Non-pigmented ciliary epithelial cell (primary cell): ENCODE measurements around the gene CCDC71.

Source experiments
- DNase-seq: peaks from one replicate; pipeline ENCODE4 v3.0.0-alpha.2; 2010; ENCODE audit warnings: low read depth

Gene CCDC71

DNA sequence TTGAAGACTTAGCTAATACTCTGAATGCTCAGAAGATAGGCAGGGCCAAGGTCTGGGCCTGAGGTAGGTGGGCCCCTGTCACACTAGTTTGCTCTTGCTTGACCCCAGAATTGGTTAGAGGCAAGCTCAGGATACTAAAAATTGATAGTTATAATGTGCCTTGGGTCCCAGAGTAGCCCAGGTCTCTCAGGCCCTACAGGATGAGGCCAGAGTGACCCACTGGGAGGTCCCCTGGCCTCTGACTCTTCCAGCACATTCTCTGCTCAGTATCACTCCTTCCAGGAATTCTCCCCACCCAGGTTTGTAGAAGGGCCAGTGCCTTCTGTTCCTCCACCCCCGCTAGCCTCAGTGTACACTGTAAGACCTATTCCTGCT, 4.6 kb upstream of the CCDC71 start:
- DNase-seq: no peak

DNA sequence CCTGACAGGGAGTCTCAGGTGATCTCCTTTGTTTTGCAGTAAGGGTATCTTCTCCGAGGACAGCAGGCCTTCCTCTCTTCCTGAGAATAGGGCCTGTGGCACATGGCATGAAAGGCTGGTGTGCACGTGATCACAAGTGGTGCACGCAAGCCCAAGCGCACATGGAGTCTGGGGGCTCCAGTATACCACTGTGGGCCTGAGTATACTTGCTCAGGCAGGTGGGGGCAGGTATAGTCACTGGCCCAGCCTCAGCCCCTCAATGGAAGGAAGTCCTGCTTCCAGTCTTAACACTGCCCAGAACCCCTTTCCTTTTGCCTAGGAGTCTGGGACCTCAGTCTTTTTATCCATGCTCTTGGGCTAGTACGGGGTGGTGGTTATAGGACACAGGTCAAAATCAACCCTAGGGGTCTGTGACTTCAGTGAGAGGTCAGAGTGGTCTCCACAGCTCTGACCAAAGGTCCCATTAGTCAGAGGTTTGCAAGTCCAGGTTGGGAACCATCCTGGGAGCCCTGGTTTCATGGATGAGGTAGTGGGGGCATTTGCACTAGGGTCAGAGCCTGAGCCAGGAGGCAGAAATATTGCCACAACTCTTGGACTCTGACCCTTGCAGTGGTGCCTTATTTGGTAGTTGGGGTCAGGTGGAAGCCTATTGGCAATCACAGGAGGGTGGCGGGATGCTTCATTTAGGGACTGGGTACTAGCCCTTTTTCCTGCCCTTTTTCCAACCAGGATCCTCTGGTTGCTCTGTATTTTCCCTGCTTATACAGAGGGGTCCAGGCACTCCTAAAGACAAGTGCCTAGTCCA, 823 bp upstream of the CCDC71 start:
- DNase-seq: no peak

DNA sequence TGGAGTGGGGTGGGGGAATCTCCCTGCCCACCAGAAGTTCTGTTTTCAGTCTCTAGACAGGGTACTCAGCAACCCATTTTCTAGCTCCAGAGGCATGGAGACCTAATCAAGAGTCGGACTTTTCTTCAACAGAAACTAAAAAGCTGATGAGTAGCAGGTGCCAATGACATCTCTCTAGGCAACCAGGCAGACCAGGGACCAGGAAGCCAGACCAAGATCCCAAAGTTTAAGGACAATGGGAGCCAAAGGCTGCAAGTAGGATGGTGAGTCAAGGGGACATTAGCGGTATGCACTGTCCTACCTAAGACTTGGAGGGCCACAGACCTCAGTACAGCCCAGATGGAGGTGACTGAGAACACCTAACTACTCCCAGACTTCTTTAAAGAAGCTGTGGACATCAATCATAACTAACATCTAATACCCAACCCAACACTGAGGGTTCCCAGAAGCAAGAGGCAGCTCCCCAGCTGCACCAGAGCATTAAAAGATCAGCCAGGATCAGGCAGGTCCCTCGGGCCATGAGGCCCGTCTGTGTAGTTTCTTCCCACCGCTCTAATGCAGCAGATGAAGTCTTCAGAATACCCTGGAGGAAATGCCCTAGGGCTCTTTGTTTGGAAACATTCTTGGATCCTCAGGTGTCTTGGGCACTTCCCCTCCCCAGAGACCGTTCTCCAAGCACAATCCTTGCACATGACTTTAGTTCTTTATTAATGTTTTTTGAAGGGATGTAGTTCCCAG, 979 bp downstream of the CCDC71 start:
- DNase-seq: no peak

DNA sequence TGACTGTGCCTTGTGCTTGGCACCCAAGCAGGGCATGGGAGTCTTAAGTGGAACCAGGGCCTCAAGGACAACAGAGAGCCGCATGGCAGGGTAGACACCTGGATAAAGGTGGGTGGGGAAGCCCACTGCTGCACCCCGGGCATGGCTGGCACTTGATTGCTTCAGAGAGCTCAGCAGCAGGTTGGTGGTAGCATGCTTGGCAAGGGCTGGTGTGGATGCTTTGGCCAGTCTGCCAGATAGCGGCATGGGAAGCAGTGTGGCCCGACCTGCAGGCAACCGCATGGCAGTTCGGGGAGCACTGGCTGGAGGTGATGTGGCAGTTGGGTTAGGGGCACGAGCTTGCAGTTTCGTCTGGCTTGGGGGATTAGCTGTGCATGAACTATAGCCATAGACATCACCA, 2.5 kb downstream of the CCDC71 start:
- DNase-seq: no peak

DNA sequence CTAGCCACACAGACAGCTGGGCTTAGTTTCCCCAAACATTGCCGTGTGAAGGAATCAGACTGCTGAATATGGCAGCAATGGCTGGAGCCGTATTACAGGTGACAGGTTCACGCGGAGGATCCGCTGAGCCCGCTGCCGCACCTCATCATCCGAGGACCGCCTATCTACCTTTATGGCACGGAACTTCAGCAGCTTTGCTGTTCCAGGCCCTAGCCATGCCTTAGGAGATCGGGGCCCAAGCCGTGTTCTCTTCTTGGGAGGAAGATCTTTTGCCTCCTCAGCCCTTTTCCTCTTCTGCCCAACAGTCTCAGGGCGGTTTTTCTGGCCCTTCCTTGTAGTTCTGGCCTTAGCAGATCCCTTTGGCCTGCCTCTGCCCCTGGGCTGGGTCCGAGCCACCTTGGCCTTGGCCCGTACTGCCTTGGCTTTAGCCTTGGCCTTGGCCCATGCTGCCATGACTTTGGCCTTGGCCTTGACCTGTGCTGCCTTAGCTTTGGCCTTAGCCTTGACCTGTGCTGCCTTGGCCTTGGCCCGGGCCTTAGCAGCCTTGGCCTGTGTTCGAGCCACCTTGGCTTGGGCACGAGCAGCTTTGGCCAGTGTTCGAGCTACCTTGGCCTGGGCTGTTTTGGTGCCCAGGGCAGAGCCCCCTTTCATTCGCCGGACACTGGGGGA, 3.2 kb downstream of the CCDC71 start:
- DNase-seq: no peak

DNA sequence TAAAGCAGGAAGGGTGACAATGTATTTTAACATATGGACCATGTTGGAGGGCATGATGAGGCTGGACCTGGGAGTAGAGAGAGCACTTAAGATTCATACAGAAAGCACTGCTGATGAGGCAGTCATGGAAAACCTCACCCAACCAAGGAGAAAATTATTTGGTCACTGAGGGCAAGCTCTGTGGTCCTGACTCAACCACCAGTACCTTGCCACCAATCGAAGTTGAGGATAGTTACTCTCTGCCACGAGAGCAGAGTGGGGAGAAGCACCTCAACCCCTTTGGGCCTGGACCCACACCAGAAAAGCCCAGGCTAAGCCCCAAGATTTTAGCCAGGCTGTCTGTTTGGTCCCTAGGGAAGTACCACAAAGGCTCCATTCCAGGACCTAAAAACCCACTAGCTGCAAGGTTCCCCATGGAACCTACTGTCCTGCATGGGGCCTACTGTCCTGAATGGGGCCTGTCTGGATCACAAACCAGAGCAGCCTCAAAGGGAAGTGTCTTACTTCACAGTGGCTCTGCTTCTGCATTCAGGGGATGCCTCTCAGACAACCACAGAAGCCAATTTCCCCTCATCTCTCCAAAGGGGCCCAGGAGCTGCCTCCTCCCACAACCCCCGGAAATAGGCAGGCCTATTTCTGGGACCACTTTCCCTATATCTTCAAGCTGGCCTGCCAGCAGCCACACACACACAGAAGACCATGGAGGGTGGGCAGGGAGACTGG, 4.2 kb downstream of the CCDC71 start:
- no peak for DNase-seq

DNA sequence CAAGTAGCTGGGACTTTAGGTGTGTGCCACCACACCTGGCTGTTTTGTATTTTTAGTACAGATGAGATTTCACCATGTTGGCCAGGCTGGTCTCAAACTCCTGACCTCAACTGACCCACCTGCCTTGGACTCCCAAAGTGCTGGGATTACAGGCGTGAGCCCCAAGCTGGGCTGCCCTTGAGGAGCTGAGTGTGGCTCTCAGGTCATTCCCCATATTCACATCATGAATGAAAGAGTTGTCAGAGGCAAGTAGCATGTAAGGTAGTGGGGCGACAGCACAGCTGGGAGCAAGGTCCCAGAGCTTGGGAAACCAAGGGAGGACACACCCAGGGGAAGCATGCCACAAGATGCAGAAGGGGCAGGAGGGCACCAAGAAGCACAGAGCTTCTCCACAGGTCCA, 4.9 kb downstream of the CCDC71 start:
- DNase-seq: no peak

DNA sequence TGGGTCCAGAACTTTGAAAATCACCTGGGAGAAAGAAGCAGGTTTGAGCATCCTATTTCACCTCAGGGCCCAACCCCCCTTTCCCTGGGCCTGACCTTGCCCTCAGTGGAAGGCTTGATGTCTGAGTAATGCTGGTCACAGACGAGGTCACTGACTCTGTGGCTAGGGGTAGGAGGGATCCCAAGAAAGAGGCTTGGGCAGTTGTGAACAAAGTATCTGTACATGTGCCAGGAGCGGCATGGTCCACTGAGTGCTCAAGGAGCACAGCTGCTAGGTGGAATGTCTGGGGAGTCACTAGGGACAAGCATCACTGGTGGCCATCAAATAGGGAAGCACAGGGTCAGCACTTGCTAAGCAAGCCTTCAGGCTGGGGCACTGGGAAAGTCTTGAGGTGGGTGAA, 7.3 kb downstream of the CCDC71 start:
- DNase-seq: no peak

DNA sequence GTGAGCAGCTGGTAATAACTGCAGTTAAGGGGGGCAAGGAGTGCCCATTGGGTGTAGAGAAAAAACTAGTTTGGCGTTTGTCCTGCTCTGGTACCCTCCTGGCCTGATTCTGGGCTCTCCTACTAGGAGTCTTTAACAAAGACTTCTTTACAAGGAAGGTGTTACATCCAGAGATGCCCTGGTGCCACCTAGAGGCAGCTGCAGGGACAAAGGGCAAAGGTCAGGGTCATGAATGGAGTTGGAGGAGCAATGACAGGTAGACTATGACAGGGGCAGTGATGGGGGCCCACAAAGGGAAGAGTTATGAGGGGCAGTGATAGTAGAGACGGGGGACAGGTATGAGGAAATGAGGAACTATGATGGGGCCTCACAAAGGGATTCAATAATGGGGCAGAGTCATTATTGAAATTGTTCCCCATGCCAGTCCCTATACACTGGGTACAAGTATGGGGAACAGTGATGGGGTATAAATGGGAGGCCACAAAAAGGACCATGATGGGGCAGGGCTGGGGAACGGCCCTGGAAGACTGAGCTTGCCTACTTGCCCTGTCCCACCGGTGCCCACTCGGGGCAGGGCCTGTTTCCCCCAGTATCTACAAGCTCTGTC, 7.9 kb downstream of the CCDC71 start:
- DNase-seq: no peak

DNA sequence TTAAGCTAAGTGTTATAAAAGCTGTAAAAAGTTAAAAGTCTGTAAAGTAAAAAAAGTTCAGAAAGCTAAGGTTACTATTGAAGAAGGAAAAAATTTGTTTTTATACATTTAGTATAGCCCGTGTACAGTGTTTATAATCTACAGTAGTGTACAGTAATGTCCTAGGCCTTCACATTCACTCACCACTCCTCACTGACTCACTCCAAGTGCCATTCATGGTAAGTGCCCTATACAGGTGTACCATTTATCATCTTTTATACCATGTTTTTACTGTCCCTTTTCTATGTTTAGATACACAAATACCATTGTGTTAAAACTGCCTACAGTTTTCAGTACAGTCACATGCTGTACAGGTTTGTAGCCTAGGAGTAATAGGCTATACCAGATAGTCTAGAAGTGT, 8.8 kb downstream of the CCDC71 start:
- no peak for DNase-seq

DNA sequence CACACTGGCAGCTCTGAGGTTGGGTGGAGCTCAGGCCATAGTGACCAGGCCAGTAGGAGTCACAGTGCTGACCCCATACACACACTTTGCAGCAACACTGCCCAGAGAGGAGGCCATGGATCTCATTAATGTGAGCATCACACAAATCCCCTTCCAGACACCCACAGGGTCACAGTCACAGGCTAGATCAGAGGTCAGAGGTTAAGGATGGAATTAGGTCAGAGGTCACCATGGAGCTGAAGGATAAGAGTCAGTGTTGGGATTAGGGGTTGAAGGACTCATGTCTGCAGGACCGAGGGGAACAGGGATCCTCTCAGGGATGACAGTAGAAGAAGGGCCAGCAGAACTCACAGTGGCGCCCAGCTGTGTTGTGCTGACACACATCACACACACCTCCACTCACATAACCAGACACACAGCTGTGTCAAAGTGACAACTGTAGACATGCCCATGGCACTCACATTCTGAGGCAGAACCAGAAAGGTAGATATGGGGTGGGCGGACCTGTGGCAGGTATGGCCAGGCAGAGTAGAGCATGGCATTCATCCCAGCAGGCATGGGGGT, 12.7 kb downstream of the CCDC71 start:
- no peak for DNase-seq

DNA sequence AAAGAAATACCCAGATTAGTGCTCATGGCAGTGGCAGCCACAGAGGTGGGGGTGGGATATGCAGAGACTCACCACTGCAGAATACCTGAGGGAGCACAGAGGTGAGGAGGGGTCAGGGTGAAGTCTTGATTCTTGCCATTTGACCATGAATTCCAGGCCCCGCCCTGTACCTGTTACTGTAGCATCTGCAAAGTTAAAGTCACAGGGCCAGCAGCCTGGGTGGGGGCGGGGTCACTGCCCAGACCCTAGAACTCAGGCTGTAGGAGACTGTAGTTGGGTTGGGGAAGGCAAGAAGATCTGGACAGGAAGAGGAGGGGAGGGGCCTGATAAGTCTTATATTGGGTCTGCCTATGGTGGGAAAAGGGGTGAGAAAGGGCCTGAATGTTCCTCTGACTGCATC, 14.5 kb downstream of the CCDC71 start:
- no peak for DNase-seq

DNA sequence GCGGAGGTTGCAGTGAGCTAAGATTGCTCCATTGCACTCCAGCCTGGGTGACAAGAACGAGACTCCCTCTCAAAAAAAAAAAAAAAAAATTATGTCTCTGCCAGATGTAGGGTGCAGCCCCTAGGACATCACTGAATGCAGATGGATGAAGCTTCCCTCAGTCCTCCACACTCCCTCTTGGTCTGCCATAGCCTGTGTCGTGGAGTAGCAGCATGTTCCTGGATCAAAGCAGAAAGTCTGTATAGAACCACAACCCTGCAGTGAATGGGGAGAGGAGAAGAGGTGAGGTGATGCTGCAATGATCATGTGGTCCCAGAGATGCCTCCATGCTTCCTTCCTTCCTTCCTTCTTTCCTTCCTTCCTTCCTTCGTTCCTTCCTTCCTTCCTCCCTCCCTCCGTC, 18.0 kb downstream of the CCDC71 start:
- no peak for DNase-seq

DNA sequence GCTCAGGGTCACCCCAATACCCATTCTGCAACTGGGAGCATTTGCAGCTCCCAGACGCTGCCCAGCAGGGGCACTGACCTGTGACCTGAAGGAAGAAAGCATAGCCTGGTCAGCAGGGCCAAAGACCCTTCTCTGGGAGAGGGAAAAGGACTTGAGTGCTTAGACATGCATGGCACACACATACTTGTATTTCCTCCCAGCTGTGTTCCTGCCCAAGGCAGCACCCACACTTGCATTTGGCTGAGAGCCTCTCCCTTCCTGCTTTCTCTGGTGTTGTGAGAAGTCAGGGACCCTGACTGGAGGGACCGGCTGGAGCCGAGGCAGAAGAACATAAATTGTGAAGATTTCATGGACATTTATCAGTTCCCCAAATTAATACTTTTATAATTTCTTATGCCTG, 26.1 kb downstream of the CCDC71 start:
- no peak for DNase-seq

DNA sequence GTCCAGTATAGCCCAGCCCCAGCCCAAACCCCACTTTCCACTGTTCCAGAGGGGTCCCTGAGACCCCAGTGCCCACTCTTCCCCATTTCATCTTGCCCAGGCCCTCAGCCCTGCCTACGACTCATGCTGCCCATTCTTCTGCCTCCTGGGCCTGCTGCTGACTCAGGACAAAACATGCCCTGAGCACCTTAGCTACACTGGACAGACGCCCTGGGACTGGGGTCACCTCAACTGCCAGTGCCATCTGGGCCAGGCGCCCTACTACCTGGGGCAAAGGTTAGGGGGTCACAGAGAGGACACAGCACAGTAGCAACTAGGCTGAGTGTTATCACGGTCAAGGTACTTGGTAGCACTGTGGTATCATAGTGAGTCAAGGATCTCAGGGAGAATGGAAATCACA, 30.6 kb downstream of the CCDC71 start:
- DNase-seq: no peak

DNA sequence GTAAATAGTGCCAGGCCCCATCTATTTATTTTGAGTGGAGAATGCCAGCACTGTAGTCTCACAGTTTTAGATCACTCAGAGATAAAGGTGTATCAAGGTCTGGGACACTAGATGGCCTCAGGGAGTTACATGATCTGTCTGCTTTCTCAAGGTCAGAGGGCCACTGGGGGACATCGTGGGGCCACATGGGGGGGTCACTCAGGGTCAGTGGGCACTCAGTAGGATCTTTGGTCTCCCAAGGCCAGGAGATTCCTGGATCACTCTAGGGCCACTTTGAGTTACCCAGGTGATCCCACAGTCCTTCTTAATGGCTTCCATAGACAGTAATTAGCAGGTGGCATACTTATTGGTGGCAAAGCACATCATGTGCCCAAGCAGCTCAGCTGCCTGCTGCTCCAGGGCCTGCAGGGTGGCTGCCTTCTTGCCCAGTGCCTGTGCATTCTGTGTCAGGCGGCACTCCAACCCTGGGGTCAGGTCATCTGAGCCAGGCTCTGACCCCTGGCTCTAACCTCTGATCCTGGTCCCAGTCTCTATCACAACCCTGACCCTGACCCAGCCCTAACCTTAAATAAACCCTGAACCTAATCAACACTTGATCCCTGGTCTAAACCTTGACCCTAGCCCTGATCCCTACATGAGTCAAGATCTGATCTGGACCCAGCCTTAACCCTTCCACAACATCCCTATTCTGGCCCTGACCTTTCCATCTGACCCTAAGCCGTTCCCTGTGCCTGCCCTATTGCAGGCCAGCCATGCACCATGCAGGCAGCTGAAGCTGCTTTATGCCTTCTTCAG, 31.5 kb downstream of the CCDC71 start:
- DNase-seq: no peak

DNA sequence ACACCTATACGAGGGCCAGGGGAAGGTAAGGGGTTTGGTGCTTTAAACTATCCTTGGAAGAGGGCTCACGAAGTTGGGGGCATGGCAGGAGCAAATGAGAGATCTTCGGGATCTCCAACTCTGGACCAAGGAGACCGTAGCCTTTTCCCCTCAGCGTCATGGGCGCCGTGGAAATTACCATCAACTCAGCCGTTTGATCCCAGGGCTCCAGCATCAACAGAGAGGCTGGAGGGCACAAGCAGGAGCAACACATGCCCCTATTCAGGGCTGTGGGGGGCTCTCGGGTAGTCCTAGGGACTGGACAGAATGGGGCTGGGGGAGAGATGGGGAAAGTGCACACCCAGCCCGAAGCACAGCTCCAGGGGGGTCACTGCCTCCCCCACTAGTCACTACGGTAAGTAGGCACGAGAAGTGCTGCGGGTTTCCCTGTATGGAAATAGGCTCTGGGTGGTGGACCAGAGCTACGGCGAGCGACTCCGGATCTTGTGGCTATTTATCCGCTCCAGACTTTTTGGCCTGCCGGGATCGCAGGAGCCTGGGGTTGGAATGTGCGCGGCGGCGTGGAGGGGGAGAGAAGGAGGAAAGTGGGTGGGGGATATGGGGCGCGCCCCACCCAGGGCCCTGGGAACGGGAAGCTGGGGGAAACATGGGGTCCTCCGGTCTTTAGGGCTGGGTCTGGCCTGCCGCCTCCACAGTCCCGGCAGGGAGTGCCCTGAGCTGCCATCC, 32.7 kb downstream of the CCDC71 start:
- DNase-seq: peak; percentile 55

DNA sequence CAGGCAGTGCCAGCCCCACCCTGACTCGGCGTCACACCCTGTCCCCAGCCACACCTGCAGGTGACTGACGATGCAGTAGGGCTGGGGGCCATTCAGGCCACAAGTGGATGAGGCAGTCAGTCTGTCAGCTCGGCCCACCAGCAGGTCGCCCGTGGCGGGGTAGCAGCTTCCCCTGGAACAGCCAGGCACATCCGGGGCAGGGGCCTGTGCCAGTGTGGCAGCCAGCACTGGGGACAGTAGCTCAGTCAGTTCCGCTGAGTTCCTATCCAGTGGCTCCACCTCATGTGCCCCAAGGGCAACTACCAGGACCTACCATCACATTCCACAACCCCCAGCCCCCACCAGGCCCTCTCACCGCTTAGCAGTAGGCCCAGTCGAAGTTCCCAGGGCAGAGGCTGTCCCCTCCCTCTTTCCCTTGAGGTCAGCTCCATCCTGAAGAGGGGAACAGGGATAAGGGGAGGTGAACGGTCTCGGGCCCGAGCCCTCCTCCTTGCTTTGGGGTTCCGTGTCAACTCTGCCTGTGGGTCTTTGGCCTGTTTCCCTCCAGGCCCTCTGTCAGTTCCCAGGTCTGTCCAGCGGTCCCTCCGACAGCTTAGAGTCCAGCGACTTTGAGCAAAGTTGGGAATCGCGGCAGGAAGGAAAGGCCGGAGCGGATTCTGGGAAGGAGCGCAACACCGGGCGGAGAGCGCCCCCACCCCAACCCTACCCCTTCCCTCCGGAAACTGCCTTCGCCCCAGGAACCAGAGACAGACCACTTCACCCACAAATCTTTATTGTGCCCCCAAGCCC, 33.5 kb downstream of the CCDC71 start, which contains the start of gene LAMB2:
TSS of gene LAMB2 (minus strand) at position 614 of the 789 bp plus-strand sequence. CDS start at position 431, 183 bp downstream.
- DNase-seq: peak; percentile 30

DNA sequence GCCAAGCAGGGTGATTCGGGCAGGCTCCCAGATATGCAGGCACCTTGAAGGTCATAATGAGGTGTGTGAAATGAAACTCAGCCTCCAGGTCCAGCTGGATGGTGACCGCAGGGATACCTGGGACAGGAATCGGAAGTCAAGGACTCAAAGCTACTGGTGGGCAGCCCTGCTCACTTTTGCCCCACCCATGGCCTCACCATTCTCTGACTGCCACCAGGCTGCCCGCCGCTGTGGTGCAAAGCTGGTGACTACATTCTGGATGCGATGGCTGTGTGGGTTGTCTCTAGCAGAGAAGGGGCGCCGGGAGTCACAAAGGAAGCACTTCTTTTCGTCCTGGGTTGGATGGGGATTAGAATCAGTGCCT, 34.1 kb downstream of the CCDC71 start:
- DNase-seq: no peak
